Right renal cortex interstitium (tissue), 3 donors: ENCODE results near the gene SLC30A4. TPM values are rescaled to one million over a fixed set of nuclear protein-coding genes. Genes with fewer than 3 reads are reported as not detected.

Source experiments
- polyA plus RNA-seq, 3 donors: library from polyadenylated mRNA; unstranded; fragments of 120-200 nt; gene quantifications; one replicate each; pipeline ENCODE4 v1.2.1, GENCODE V29; 2013; ENCODE audit not compliant: insufficient read length in 3 of 3

Gene SLC30A4
- polyA plus RNA-seq, 3 donors, result 8.1 to 8.5 (median 8.3) TPM

Other genes starting within 250 kb of the SLC30A4 start
- 100 to 1,000 TPM; 213 to 323 (median 246) TPM for gene GATM, start 144.2 kb downstream of the SLC30A4 start, polyA plus RNA-seq
- gene BLOC1S6, start 64.6 kb upstream of the SLC30A4 start, polyA plus RNA-seq, result 10 to 100 TPM; 44.6 to 50.4 (median 49.8) TPM
- gene SQOR, start 112.3 kb upstream of the SLC30A4 start, polyA plus RNA-seq, result 10 to 100 TPM; 25.8 to 29.1 (median 28.7) TPM